Fibroblast of lung (primary cell): ENCODE data around the gene DET1.
"Not testable (repeated sequence)": the region's sequence is repeated elsewhere in the genome, so short reads cannot be mapped to it uniquely, and the experiment has no call there.

ENCODE experiments used
- CTCF ChIP-seq, 2 donors: IDR thresholded peaks in 1 of 2; conservative IDR thresholded peaks in 1 of 2; 1 replicate in 1 of 2; 2 replicates in 1 of 2; pipeline ENCODE4 v1.5.1; 2011 to 2012; ENCODE audit warnings: low read length in 2 of 2, control low read depth in 1 of 2, inconsistent platforms in 1 of 2, low read depth in 1 of 2, mild to moderate bottlenecking in 1 of 2
- EZH2 ChIP-seq: IDR thresholded peaks from 2 replicates; pipeline ENCODE4 v1.5.1; 2012; ENCODE audit warnings: low read length, control low read depth, mild to moderate bottlenecking; ENCODE audit errors: missing control alignments

- TF ChIP-seq CTCF (conservative IDR thresholded peaks at IDR 0.05 in 1 of 2, IDR thresholded peaks at IDR 0.05 in 1 of 2; ENCODE audit: low read depth in 1 of 2, low read length in 2 of 2); EZH2: not testable (repeated sequence)
These were observed 22.4 kb downstream of the DET1 start for GRCh38 chr15:88524094-88524493.
